Ishikawa (cell line): Measurements from ENCODE around the gene NR5A1.

Experiments used
- CEBPB ChIP-seq: IDR thresholded peaks from 2 replicates; pipeline ENCODE4 v1.6.1; 2012
- CREB1 ChIP-seq: IDR thresholded peaks from 2 replicates; pipeline ENCODE4 v1.6.1; 2012; ENCODE audit warnings: low read depth
- EGR1 ChIP-seq: IDR thresholded peaks from 2 replicates; pipeline ENCODE4 v1.6.1; 2012
- EP300 ChIP-seq: IDR thresholded peaks from 2 replicates; pipeline ENCODE4 v1.6.1; 2012; ENCODE audit warnings: borderline replicate concordance
- FOXM1 ChIP-seq: IDR thresholded peaks from 2 replicates; pipeline ENCODE4 v1.6.1; 2012; ENCODE audit warnings: low read depth, borderline replicate concordance
- NFIC ChIP-seq: IDR thresholded peaks from 2 replicates; pipeline ENCODE4 v1.6.1; 2012
- RAD21 ChIP-seq: IDR thresholded peaks from 2 replicates; pipeline ENCODE4 v1.6.1; 2012; ENCODE audit warnings: low read depth
- TAF1 ChIP-seq: IDR thresholded peaks from 2 replicates; pipeline ENCODE4 v1.6.1; 2012; ENCODE audit warnings: low read depth, mild to moderate bottlenecking
- TCF12 ChIP-seq: IDR thresholded peaks from 2 replicates; pipeline ENCODE4 v1.6.1; 2012; ENCODE audit warnings: low read depth
- TEAD4 ChIP-seq: IDR thresholded peaks from 2 replicates; pipeline ENCODE4 v1.6.1; 2012
- YY1 ChIP-seq: IDR thresholded peaks from 2 replicates; pipeline ENCODE4 v1.6.1; 2012; ENCODE audit warnings: low read depth
- ZBTB7A ChIP-seq: IDR thresholded peaks from 2 replicates; pipeline ENCODE4 v1.6.1; 2012; ENCODE audit warnings: low read depth
- TF ChIP-seq, protein P1 (sequence below): IDR thresholded peaks from 2 replicates; pipeline ENCODE4 v1.6.1; 2012; ENCODE audit warnings: low read depth, mild to moderate bottlenecking
- TF ChIP-seq, protein P2 (sequence below): IDR thresholded peaks from 2 replicates; pipeline ENCODE4 v1.6.1; 2012
- TF ChIP-seq, protein P3 (sequence below): IDR thresholded peaks from 2 replicates; pipeline ENCODE4 v1.6.1; 2012

The NR5A1 gene

DNA sequence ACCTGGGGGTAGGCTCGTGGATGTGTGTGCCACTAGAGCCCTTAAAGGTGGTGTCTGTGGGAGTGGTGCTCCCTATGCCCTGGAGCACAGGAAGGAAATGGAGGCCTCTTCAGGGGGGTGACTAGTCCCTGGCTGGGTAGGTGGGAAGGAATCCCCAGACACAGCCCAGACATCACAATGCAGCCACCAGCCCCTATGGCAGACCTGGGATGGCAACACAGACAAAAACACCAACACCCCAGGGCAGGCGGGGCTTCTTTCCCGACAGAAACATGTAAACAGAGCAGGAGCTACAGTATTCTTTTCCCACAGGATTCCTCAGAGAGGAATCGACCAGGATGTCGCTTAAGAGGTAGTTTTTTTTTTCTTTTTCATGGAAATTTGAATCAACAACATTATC is 10.4 kb upstream of the NR5A1 start:
- TF ChIP-seq NFIC = no peak
- no peak for TF ChIP-seq CEBPB
- TF ChIP-seq TCF12 = no peak
- no peak for TF ChIP-seq ZBTB7A
- TF ChIP-seq, protein P1, sequence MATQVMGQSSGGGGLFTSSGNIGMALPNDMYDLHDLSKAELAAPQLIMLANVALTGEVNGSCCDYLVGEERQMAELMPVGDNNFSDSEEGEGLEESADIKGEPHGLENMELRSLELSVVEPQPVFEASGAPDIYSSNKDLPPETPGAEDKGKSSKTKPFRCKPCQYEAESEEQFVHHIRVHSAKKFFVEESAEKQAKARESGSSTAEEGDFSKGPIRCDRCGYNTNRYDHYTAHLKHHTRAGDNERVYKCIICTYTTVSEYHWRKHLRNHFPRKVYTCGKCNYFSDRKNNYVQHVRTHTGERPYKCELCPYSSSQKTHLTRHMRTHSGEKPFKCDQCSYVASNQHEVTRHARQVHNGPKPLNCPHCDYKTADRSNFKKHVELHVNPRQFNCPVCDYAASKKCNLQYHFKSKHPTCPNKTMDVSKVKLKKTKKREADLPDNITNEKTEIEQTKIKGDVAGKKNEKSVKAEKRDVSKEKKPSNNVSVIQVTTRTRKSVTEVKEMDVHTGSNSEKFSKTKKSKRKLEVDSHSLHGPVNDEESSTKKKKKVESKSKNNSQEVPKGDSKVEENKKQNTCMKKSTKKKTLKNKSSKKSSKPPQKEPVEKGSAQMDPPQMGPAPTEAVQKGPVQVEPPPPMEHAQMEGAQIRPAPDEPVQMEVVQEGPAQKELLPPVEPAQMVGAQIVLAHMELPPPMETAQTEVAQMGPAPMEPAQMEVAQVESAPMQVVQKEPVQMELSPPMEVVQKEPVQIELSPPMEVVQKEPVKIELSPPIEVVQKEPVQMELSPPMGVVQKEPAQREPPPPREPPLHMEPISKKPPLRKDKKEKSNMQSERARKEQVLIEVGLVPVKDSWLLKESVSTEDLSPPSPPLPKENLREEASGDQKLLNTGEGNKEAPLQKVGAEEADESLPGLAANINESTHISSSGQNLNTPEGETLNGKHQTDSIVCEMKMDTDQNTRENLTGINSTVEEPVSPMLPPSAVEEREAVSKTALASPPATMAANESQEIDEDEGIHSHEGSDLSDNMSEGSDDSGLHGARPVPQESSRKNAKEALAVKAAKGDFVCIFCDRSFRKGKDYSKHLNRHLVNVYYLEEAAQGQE = no peak
- no peak for TF ChIP-seq YY1
- no peak for TF ChIP-seq FOXM1
- no peak for TF ChIP-seq RAD21
- TF ChIP-seq EGR1 = no peak
- no peak for TF ChIP-seq TAF1
- no peak for TF ChIP-seq EP300
- TF ChIP-seq CREB1 = no peak
- TF ChIP-seq, protein P2, sequence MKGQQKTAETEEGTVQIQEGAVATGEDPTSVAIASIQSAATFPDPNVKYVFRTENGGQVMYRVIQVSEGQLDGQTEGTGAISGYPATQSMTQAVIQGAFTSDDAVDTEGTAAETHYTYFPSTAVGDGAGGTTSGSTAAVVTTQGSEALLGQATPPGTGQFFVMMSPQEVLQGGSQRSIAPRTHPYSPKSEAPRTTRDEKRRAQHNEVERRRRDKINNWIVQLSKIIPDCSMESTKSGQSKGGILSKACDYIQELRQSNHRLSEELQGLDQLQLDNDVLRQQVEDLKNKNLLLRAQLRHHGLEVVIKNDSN = no peak
- TF ChIP-seq TEAD4 = no peak
- TF ChIP-seq, protein P3, sequence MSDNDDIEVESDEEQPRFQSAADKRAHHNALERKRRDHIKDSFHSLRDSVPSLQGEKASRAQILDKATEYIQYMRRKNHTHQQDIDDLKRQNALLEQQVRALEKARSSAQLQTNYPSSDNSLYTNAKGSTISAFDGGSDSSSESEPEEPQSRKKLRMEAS = no peak

DNA sequence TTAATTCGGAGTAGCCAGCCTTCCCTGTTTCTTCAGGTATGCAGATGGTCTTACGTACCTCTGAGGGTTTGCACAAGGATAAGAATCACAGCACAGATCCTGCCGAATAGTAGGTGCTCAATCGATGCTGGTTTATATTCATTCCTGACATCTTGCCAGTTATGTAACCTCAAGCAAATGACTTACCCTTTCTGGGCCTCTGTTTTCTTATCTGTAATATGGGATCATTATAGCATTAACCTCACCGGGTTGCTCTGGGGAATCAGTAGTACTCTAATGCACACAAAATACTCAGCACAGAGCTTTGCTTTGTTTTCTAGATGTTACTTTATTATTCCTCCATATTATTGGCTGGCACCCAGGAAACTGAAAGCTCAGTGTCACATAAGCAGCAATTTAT is 7.7 kb upstream of the NR5A1 start:
- no peak for TF ChIP-seq EGR1
- TF ChIP-seq, protein P2 = no peak
- no peak for TF ChIP-seq YY1
- no peak for TF ChIP-seq FOXM1
- TF ChIP-seq TEAD4 = no peak
- TF ChIP-seq TAF1 = no peak
- no peak for TF ChIP-seq TCF12
- no peak for TF ChIP-seq ZBTB7A
- TF ChIP-seq NFIC = no peak
- TF ChIP-seq, protein P3 = no peak
- no peak for TF ChIP-seq CREB1
- TF ChIP-seq RAD21 = no peak
- TF ChIP-seq EP300 = no peak
- TF ChIP-seq, protein P1 = no peak
- no peak for TF ChIP-seq CEBPB

DNA sequence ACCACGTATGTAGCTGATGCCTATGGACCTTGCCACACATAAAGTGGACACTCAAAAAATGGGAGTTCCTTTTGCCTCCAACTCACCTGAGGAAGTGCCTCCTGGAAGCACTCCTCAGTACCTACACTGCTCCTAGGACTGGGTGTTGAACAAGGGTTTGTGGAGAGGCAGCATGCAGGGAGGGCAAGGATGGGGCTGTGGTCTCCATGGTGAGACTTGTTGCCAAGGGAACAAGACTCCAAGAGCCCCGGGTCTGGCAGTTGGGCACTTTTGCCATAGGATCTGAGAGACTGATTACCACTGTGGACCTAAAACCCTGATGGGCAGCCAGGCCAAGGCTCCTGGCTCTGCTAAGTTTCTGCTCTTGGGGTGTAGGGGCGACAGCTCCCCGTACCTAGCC is 6.9 kb upstream of the NR5A1 start:
- TF ChIP-seq FOXM1 (no peak), CREB1 (no peak), NFIC (no peak), TCF12 (no peak), RAD21 (no peak), CEBPB (no peak)
- TF ChIP-seq, protein P2 = no peak
- TF ChIP-seq, protein P3 = no peak
- TF ChIP-seq, protein P1 = no peak

DNA sequence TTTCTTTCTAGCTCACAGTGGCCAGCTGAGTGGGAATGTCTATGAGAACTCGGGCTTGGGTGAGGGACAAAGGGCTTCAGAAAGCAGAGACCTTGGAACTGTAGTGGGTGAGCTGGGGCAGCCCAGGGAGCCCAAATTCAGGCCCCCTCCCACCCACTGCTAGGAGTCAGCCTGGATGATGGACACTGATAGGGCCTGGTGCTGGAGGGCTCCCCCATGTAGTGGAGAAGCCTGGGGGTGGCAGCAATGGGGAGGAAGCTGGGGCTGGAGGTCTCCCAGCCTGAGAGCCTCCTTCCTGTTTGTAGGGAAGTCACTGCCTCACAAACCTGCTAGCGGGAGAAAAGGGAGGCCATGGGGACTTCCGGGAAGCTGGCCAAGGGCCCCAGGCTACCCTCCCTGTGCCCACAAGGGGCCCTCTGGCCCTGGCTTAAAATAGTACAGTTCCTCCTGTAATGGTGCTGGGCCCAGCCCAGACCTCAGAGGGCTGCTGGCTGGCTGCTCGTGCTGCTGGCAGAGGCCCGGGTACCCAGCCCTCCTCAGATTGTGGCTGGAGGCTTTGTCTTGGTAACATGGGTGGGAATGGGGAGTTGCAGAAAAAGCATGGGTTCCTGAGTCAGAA is 6.3 kb upstream of the NR5A1 start:
- TF ChIP-seq YY1 = no peak
- no peak for TF ChIP-seq CEBPB
